ENCODE measurements around the gene SPEF2. TPM values are rescaled to one million over a fixed set of nuclear protein-coding genes. Genes with fewer than 3 reads are reported as not detected.

SPEF2 gene, protein sequence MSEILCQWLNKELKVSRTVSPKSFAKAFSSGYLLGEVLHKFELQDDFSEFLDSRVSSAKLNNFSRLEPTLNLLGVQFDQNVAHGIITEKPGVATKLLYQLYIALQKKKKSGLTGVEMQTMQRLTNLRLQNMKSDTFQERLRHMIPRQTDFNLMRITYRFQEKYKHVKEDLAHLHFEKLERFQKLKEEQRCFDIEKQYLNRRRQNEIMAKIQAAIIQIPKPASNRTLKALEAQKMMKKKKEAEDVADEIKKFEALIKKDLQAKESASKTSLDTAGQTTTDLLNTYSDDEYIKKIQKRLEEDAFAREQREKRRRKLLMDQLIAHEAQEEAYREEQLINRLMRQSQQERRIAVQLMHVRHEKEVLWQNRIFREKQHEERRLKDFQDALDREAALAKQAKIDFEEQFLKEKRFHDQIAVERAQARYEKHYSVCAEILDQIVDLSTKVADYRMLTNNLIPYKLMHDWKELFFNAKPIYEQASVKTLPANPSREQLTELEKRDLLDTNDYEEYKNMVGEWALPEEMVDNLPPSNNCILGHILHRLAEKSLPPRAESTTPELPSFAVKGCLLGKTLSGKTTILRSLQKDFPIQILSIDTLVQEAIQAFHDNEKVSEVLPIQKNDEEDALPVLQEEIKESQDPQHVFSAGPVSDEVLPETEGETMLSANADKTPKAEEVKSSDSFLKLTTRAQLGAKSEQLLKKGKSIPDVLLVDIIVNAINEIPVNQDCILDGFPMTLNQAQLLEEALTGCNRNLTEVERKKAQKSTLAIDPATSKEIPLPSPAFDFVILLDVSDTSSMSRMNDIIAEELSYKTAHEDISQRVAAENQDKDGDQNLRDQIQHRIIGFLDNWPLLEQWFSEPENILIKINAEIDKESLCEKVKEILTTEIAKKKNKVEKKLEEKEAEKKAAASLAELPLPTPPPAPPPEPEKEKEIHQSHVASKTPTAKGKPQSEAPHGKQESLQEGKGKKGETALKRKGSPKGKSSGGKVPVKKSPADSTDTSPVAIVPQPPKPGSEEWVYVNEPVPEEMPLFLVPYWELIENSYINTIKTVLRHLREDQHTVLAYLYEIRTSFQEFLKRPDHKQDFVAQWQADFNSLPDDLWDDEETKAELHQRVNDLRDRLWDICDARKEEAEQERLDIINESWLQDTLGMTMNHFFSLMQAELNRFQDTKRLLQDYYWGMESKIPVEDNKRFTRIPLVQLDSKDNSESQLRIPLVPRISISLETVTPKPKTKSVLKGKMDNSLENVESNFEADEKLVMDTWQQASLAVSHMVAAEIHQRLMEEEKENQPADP (N-terminal part only)
- total RNA-seq (10 to 100 TPM in 4 of 5 donors, 1 to 10 TPM in 1; 6.0 to 12.3 (median 11.3) TPM), total RNA-seq (3.3 to 25.0 (median 12.4) reads per million in 29 experiments)
- 17.0 TPM for total RNA-seq (2013)

DNA sequence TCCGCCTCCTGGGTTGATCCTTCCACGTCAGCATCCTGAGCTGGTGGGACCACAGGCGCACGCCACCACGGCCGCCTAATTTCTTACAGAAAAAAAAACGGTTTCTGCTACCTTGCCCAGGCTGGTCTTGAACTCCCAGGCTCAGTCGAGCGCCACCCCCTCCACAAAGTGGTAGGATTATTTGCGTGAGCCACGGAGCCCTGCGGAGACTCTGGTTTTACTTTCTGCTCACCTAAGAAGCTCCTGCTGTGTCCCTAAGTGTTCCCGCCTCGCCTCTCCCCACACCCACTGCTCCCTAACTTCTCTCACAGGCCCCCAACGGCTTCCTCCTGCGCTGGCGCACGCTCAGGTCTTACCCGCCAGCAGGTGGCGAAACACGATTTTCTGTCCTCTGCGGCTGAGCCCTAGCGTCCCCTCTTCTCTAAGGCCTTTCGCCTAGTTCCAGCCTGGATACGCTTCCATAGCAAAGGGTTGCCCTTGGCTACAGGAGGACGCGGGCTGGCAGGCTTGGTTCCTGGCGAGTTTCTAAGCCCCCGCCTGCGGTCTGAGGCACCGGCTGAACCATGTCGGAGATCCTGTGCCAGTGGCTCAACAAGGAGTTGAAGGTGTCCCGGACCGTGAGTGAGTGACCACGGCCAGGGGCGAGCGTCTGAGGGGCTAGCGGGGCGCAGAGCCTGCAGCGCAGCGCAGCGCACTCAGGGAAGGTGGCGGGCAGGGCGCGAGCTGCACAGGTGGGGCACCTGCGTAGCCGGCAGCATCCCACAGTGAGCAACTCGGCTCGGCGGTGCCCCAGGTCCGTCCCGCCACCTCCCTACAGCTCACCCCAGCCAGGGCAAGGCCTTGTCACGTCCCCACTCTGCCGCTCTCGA is at the start of gene SPEF2:
Gene SPEF2 (plus strand): TSS at position 429 of the 869 bp plus-strand sequence. CDS start 135 bp downstream, at position 564.
- Histone ChIP-seq H3K36me3 (ENCODE audit: control insufficient read depth in 2 of 2, extremely low read depth in 1 of 2, insufficient read depth in 1 of 2, low read length in 1 of 2) (no peaks in the 10 kb centered on the region), H3K4me3 (ENCODE audit: control insufficient read depth in 1 of 2, extremely low read depth in 1 of 2, low read length in 1 of 2) (peak within 1 kb of the TSS; percentile 87 to 96), H3K27me3 (replicated peaks in 1 of 2; ENCODE audit: control insufficient read depth in 2 of 2, extremely low read depth in 1 of 2, insufficient read depth in 2 of 2, low read length in 1 of 2) (peaks cover 0 to 6% of the 10 kb centered on the region in 2 experiments), H3K9me3 (no peaks in the 10 kb centered on the region), H3K4me1 (ENCODE audit: control insufficient read depth in 1 of 2, extremely low read depth in 1 of 2, insufficient read depth in 2 of 2, low read length in 2 of 2) (peaks cover 6 to 13% of the 10 kb centered on the region in 2 experiments), H3K27ac (ENCODE audit: low read length) (peak within 1 kb of the TSS; percentile 71)
- CTCF ChIA-PET, result interaction anchor here (0.5 to 3.6 kb wide), 16 partner anchors 9 to 309 kb away, joined by 3 to 34 read pairs (median 3); no protein-coding TSS in a partner anchor
- POLR2A ChIA-PET, result interaction anchor here (0.6 to 0.9 kb wide), 2 partner anchors 246 to 250 kb away, joined by 4 read pairs; no protein-coding TSS in a partner anchor
- peaks cover 0 to 4% of the 10 kb centered on the region in 2 donors for H3K27me3 Mint-ChIP-seq
- peak; percentile 61 to 86 (median 71) for DNase-seq
- 4% methylated on average over 45 of the region's 55 CpGs for WGBS (ENCODE audit: insufficient coverage)
- peak within 1 kb of the TSS; percentile 92 to 97 (median 96) for H3K4me3 Mint-ChIP-seq
- peaks cover 25 to 38% (median 29%) of the 10 kb centered on the region in 3 donors for H3K4me1 Mint-ChIP-seq
- peak; percentile 89 to 91 (median 90) for ATAC-seq (replicated peaks in 1 of 4)
- H3K27ac Mint-ChIP-seq, result peak within 1 kb of the TSS; percentile 92 to 96
- peaks cover 4 to 11% (median 5%) of the 10 kb centered on the region in 3 donors for H3K9me3 Mint-ChIP-seq
- H3K36me3 Mint-ChIP-seq, result no peaks in the 10 kb centered on the region

DNA sequence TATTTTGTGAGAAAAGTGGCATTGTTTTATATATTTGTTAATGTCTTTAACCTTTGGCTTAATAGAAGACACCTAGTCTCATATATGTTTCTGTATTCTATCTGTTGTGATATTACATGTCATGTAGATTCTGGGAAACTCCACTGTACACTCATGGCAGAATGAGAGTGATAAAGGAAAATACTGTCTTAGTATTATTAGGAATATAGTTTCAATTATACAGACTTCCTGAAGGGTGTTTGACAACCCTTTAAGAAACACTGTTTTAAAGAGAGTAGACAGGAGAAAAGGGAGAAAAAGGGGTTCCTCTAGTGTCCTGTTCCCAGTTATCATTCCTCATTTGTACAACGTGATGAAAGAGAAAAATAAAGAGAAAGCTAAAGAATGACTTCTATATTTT is 42.1 kb upstream of the SPEF2 start:
- H3K36me3 Mint-ChIP-seq, result no peaks in the 10 kb centered on the region
- Histone ChIP-seq H3K4me3 (ENCODE audit: control insufficient read depth in 1 of 2, extremely low read depth in 1 of 2, low read length in 1 of 2) (no peak overlapping the region), H3K9me3 (no peaks in the 10 kb centered on the region), H3K4me1 (ENCODE audit: control insufficient read depth in 1 of 2, extremely low read depth in 1 of 2, insufficient read depth in 2 of 2, low read length in 2 of 2) (no peaks in the 10 kb centered on the region), H3K27me3 (replicated peaks in 1 of 2; ENCODE audit: control insufficient read depth in 2 of 2, extremely low read depth in 1 of 2, insufficient read depth in 2 of 2, low read length in 1 of 2) (peaks cover 0 to 3% of the 10 kb centered on the region in 2 experiments), H3K36me3 (ENCODE audit: control insufficient read depth in 2 of 2, extremely low read depth in 1 of 2, insufficient read depth in 1 of 2, low read length in 1 of 2) (no peaks in the 10 kb centered on the region), H3K27ac (ENCODE audit: low read length) (no peak overlapping the region)
- DNase-seq (no peak), ATAC-seq (replicated peaks in 1 of 4) (no peak)
- CTCF ChIA-PET, result interaction anchor here in 1 of 2 donors (0.5 kb wide), 1 partner anchor 350 kb away, joined by 10 read pairs; no protein-coding TSS in a partner anchor
- peaks cover 0 to 4% (median 0%) of the 10 kb centered on the region in 3 donors for H3K9me3 Mint-ChIP-seq
- no peak overlapping the region for H3K4me3 Mint-ChIP-seq
- POLR2A ChIA-PET, result no interaction called here
- H3K27ac Mint-ChIP-seq, result no peak overlapping the region
- peaks cover 13 to 18% of the 10 kb centered on the region in 2 donors for H3K27me3 Mint-ChIP-seq
- H3K4me1 Mint-ChIP-seq, result no peaks in the 10 kb centered on the region
- WGBS (ENCODE audit: insufficient coverage), result no CpG with 5 or more reads among the region's 1 CpG

DNA sequence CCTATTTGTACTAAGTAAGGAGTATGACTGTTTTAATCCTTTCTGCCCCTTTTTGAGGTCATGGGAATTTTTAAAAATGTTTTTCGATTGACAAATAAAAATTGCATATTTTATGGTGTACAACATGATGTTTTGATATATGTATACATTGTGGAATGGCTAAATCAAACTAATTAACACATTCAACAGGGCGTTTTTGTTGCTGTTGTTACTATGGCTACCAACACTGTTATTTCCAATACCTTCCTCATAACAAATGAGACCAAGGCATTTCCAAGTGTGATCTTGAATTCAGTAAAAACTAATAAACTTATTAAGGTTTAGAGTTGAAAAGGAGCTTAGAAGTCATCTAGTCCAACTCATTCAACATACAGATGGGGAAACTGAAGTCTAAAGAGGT is 30.2 kb upstream of the SPEF2 start:
- CTCF ChIA-PET, result no interaction called here

DNA sequence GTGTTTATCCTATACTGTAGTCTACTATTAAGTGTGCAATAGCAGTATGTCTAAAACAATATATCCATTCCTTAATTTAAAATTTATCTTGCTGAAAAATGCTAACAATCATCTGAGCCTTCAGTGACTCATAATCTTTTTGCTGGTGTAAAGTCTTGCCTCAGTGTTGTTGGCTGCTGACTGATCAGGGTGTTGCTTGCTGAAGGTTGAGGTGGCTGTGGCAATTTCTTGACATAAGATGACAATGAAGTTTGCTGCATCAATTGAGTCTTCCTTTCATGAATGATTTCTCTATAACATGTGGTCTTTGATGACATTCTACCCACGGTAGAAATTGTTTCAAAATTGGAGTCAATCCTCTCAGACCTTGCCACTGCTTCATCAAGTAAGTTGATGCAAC is 24.3 kb upstream of the SPEF2 start:
- H3K27me3 Mint-ChIP-seq, result peaks cover 39% of the 10 kb centered on the region in 2 donors
- no peak for ATAC-seq (replicated peaks in 1 of 4)
- H3K27ac Mint-ChIP-seq, result no peak overlapping the region
- H3K27ac ChIP-seq (ENCODE audit: low read length), result no peak overlapping the region
- no peaks in the 10 kb centered on the region for H3K4me1 ChIP-seq (ENCODE audit: control insufficient read depth in 1 of 2, extremely low read depth in 1 of 2, insufficient read depth in 2 of 2, low read length in 2 of 2)
- H3K9me3 Mint-ChIP-seq, result no peaks in the 10 kb centered on the region
- H3K4me1 Mint-ChIP-seq, result no peaks in the 10 kb centered on the region
- no peaks in the 10 kb centered on the region for H3K9me3 ChIP-seq
- H3K27me3 ChIP-seq (replicated peaks in 1 of 2; ENCODE audit: control insufficient read depth in 2 of 2, extremely low read depth in 1 of 2, insufficient read depth in 2 of 2, low read length in 1 of 2), result peaks cover 0 to 3% of the 10 kb centered on the region in 2 experiments
- H3K36me3 ChIP-seq (ENCODE audit: control insufficient read depth in 2 of 2, extremely low read depth in 1 of 2, insufficient read depth in 1 of 2, low read length in 1 of 2), result no peaks in the 10 kb centered on the region
- H3K4me3 Mint-ChIP-seq, result no peak overlapping the region
- CTCF ChIA-PET, result no interaction called here
- H3K36me3 Mint-ChIP-seq, result no peaks in the 10 kb centered on the region
- H3K4me3 ChIP-seq (ENCODE audit: control insufficient read depth in 1 of 2, extremely low read depth in 1 of 2, low read length in 1 of 2), result no peak overlapping the region
- POLR2A ChIA-PET, result no interaction called here
- WGBS (ENCODE audit: insufficient coverage), result 60% methylated on average over 1 of the region's 1 CpG
- DNase-seq, result no peak

More for the DNA sequence above, 30.2 kb upstream of the SPEF2 start:
- Mint-ChIP-seq H3K27ac (no peak overlapping the region), H3K36me3 (no peaks in the 10 kb centered on the region), H3K4me3 (no peak overlapping the region), H3K9me3 (no peaks in the 10 kb centered on the region), H3K4me1 (no peaks in the 10 kb centered on the region), H3K27me3 (peaks cover 38 to 52% of the 10 kb centered on the region in 2 donors)
- ATAC-seq (replicated peaks in 1 of 4) (no peak), DNase-seq (no peak)
- no peaks in the 10 kb centered on the region for H3K4me1 ChIP-seq (ENCODE audit: control insufficient read depth in 1 of 2, extremely low read depth in 1 of 2, insufficient read depth in 2 of 2, low read length in 2 of 2)
- H3K9me3 ChIP-seq, result no peaks in the 10 kb centered on the region
- no peaks in the 10 kb centered on the region for H3K36me3 ChIP-seq (ENCODE audit: control insufficient read depth in 2 of 2, extremely low read depth in 1 of 2, insufficient read depth in 1 of 2, low read length in 1 of 2)
- peaks cover 0 to 3% of the 10 kb centered on the region in 2 experiments for H3K27me3 ChIP-seq (replicated peaks in 1 of 2; ENCODE audit: control insufficient read depth in 2 of 2, extremely low read depth in 1 of 2, insufficient read depth in 2 of 2, low read length in 1 of 2)
- no peak overlapping the region for H3K27ac ChIP-seq (ENCODE audit: low read length)
- POLR2A ChIA-PET, result no interaction called here
- H3K4me3 ChIP-seq (ENCODE audit: control insufficient read depth in 1 of 2, extremely low read depth in 1 of 2, low read length in 1 of 2), result no peak overlapping the region
- WGBS (ENCODE audit: insufficient coverage), result no CpG with 5 or more reads among the region's 2 CpGs

DNA sequence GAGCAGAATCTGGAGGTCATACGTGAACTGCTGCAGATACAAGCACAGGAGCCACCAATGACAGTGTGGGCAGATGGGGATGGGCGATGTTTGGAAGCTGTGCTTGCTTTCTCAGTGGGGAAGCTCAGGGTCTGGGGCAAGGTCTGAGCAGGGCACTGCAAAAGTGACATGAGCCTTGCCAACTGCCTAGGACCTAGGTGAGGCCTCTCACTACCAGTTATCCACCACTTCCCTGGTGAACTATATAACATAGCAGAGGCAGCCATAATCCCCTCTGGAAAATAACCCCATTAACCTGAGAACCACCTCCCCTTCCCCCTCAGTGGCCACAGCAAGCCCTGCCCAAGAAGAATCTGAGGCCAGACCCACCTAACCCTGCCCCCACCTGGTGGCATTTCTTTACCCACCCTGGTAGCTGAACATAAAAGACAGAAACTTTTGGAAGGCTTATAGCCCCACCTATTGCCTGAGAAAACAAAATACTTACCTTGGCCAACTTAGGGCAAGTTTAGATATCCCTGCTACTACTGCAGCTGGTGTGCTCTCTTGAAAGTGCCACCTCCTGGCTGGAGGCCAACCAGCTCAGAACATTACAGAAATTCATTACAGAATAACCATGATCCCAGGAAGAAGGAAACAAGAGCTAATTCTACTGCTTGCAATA is 18.8 kb upstream of the SPEF2 start:
- peaks cover 3 to 11% (median 9%) of the 10 kb centered on the region in 3 donors for H3K9me3 Mint-ChIP-seq
- POLR2A ChIA-PET, result no interaction called here
- Histone ChIP-seq H3K27me3 (replicated peaks in 1 of 2; ENCODE audit: control insufficient read depth in 2 of 2, extremely low read depth in 1 of 2, insufficient read depth in 2 of 2, low read length in 1 of 2) (peaks cover 0 to 11% of the 10 kb centered on the region in 2 experiments), H3K9me3 (no peaks in the 10 kb centered on the region), H3K27ac (ENCODE audit: low read length) (no peak overlapping the region), H3K4me1 (ENCODE audit: control insufficient read depth in 1 of 2, extremely low read depth in 1 of 2, insufficient read depth in 2 of 2, low read length in 2 of 2) (no peaks in the 10 kb centered on the region), H3K36me3 (ENCODE audit: control insufficient read depth in 2 of 2, extremely low read depth in 1 of 2, insufficient read depth in 1 of 2, low read length in 1 of 2) (no peaks in the 10 kb centered on the region), H3K4me3 (ENCODE audit: control insufficient read depth in 1 of 2, extremely low read depth in 1 of 2, low read length in 1 of 2) (no peak overlapping the region)
- H3K36me3 Mint-ChIP-seq, result peaks cover 6% of the 10 kb centered on the region
- H3K27ac Mint-ChIP-seq, result no peak overlapping the region
- H3K27me3 Mint-ChIP-seq, result peaks cover 33 to 50% of the 10 kb centered on the region in 2 donors
- no peak for ATAC-seq (replicated peaks in 1 of 4)
- no peaks in the 10 kb centered on the region for H3K4me1 Mint-ChIP-seq
- WGBS (ENCODE audit: insufficient coverage), result 87% methylated on average over 2 of the region's 2 CpGs
- CTCF ChIA-PET, result no interaction called here
- no peak for DNase-seq
- H3K4me3 Mint-ChIP-seq, result no peak overlapping the region
